Activated CD8-positive, alpha-beta T cell treated with anti-CD3 and anti-CD28 coated beads for 36 hours (primary cell): ENCODE data around the gene C2orf69. TPM values are rescaled to one million over a fixed set of nuclear protein-coding genes. Genes with fewer than 3 reads are reported as not detected.

ENCODE experiments used
- ATAC-seq: fragments of 200-7000 bp; cut with Tn5 transposase; one replicate; pipeline ENCODE4 v1.10.0; 2021; ENCODE audit warnings: mild to moderate bottlenecking, moderate library complexity
- CTCF ChIA-PET: fragments of 350-600 bp; sonication (Branson Sonifier 250); formaldehyde crosslinking; loops from one replicate; lab custom pipeline; 2021; ENCODE audit warnings: antibody characterized with exemption; lab: Charles Lee
- POLR2A ChIA-PET: fragments of 350-600 bp; sonication (Branson Sonifier 250); formaldehyde crosslinking; loops from one replicate; lab custom pipeline; 2021; ENCODE audit warnings: antibody characterized with exemption; lab: Charles Lee
- DNase-seq: peaks from one replicate; pipeline ENCODE4 v3.0.0-alpha.2; 2020
- H3K27ac Mint-ChIP-seq: one replicate; pipeline ENCODE4 v1.8.0; 2021; ENCODE audit warnings: mild to moderate bottlenecking, mixed read lengths
- H3K27me3 Mint-ChIP-seq: one replicate; pipeline ENCODE4 v1.8.0; 2021; ENCODE audit warnings: mixed read lengths
- H3K36me3 Mint-ChIP-seq: one replicate; pipeline ENCODE4 v1.8.0; 2021; ENCODE audit warnings: low read depth, mixed read lengths
- H3K4me1 Mint-ChIP-seq: one replicate; pipeline ENCODE4 v1.8.0; 2021; ENCODE audit warnings: low read depth, mixed read lengths
- H3K4me3 Mint-ChIP-seq: one replicate; pipeline ENCODE4 v1.8.0; 2021; ENCODE audit warnings: mild to moderate bottlenecking, moderate library complexity, mixed read lengths
- H3K9me3 Mint-ChIP-seq: one replicate; pipeline ENCODE4 v1.8.0; 2021; ENCODE audit warnings: mixed read lengths
- CTCF ChIP-seq: fragments of 200-600 bp; IDR thresholded peaks from one replicate; pipeline ENCODE4 v1.8.0; 2022; ENCODE audit warnings: antibody characterized with exemption, mild to moderate bottlenecking
- intact Hi-C: fragments of 100-400 bp; cut with micrococcal nuclease; formaldehyde crosslinking; loops from one replicate; pipeline ENCODE4 v1.10.0; 2022
- total RNA-seq, 2 experiments: library from RNA; stranded (reverse); gene quantifications; one replicate each; pipeline ENCODE4 v1.2.3, GENCODE V29; 2021

C2orf69 gene
- total RNA-seq, 2 experiments from 2014 or later, result 15.9 to 17.0 TPM

GRCh38 chr2:199923924-199924323 lies 12.8 kb downstream of the C2orf69 start:
- peak; percentile 42 for ATAC-seq
- Mint-ChIP-seq H3K27me3 (no peaks in the 10 kb centered on the region), H3K4me3 (no peak overlapping the region), H3K4me1 (peaks cover 16% of the 10 kb centered on the region), H3K9me3 (no peaks in the 10 kb centered on the region), H3K27ac (peak overlapping the region; percentile 25), H3K36me3 (peaks cover 35% of the 10 kb centered on the region)
- POLR2A ChIA-PET, result no interaction called here
- no peak for TF ChIP-seq CTCF
- no peak for DNase-seq
- CTCF ChIA-PET, result no interaction called here
- intact Hi-C loops, result no loop called here

GRCh38 chr2:199926806-199927205 lies 15.7 kb downstream of the C2orf69 start:
- H3K4me1 Mint-ChIP-seq, result peaks cover 13% of the 10 kb centered on the region
- TF ChIP-seq CTCF, result no peak
- ChIA-PET POLR2A (interaction anchor here (0.6 kb wide), 1 partner anchor 12 kb away, joined by 3 read pairs; no protein-coding TSS in a partner anchor), CTCF (interaction anchor here (1.5 to 2.4 kb wide), 2 partner anchors 14 to 15 kb away, joined by 3 to 12 read pairs; no protein-coding TSS in a partner anchor)
- H3K27me3 Mint-ChIP-seq, result no peaks in the 10 kb centered on the region
- no peak for DNase-seq
- H3K27ac Mint-ChIP-seq, result no peak overlapping the region
- no peaks in the 10 kb centered on the region for H3K9me3 Mint-ChIP-seq
- intact Hi-C loops, result no loop called here
- no peak overlapping the region for H3K4me3 Mint-ChIP-seq
- peaks cover 25% of the 10 kb centered on the region for H3K36me3 Mint-ChIP-seq
- ATAC-seq, result no peak

GRCh38 chr2:199928226-199928625 lies 17.1 kb downstream of the C2orf69 start:
- POLR2A ChIA-PET, result interaction anchor here (0.7 kb wide), 1 partner anchor 11 kb away, joined by 3 read pairs; no protein-coding TSS in a partner anchor
- H3K36me3 Mint-ChIP-seq, result peaks cover 29% of the 10 kb centered on the region
- no peak overlapping the region for H3K4me3 Mint-ChIP-seq

GRCh38 chr2:199928626-199929025 lies 17.5 kb downstream of the C2orf69 start:
- TF ChIP-seq CTCF, result no peak
- Mint-ChIP-seq H3K9me3 (no peaks in the 10 kb centered on the region), H3K4me1 (peaks cover 8% of the 10 kb centered on the region), H3K36me3 (peaks cover 29% of the 10 kb centered on the region), H3K4me3 (no peak overlapping the region), H3K27me3 (no peaks in the 10 kb centered on the region), H3K27ac (peak overlapping the region; percentile 43)
- ChIA-PET CTCF (no interaction called here), POLR2A (interaction anchor here (0.7 kb wide), 1 partner anchor 11 kb away, joined by 3 read pairs; no protein-coding TSS in a partner anchor)
- DNase-seq, result no peak
- intact Hi-C loops, result loop anchor here (2.0 kb wide), 1 partner anchor 26 kb away; the partner anchor contains the start of genes MAIP1 and TYW5
- ATAC-seq, result no peak

More at GRCh38 chr2:199928226-199928625, 17.1 kb downstream of the C2orf69 start:
- ATAC-seq (no peak), DNase-seq (no peak)
- H3K27me3 Mint-ChIP-seq, result no peaks in the 10 kb centered on the region
- peaks cover 9% of the 10 kb centered on the region for H3K4me1 Mint-ChIP-seq
- H3K27ac Mint-ChIP-seq, result peak overlapping the region; percentile 6
- no peak for TF ChIP-seq CTCF
- no peaks in the 10 kb centered on the region for H3K9me3 Mint-ChIP-seq
- intact Hi-C loops, result loop anchor here (2.0 kb wide), 1 partner anchor 27 kb away; the partner anchor contains the start of genes MAIP1 and TYW5
- CTCF ChIA-PET, result interaction anchor here (2.4 kb wide), 1 partner anchor 13 kb away, joined by 12 read pairs; no protein-coding TSS in a partner anchor

- H3K27ac Mint-ChIP-seq, result peak overlapping the region; percentile 57
- ATAC-seq (no peak), DNase-seq (no peak)
- ChIA-PET CTCF (interaction anchor here (1.1 kb wide), 1 partner anchor 12 kb away, joined by 4 read pairs; no protein-coding TSS in a partner anchor), POLR2A (interaction anchor here (0.8 kb wide), 1 partner anchor 9 kb away, joined by 3 read pairs; no protein-coding TSS in a partner anchor)
- peaks cover 28% of the 10 kb centered on the region for H3K36me3 Mint-ChIP-seq
- intact Hi-C loops, result loop anchor here (2.0 kb wide), 1 partner anchor 26 kb away; the partner anchor contains the start of genes MAIP1 and TYW5
- no peak overlapping the region for H3K4me3 Mint-ChIP-seq
- H3K9me3 Mint-ChIP-seq, result no peaks in the 10 kb centered on the region
- TF ChIP-seq CTCF, result no peak
- H3K4me1 Mint-ChIP-seq, result peaks cover 2% of the 10 kb centered on the region
- no peaks in the 10 kb centered on the region for H3K27me3 Mint-ChIP-seq
Measured at GRCh38 chr2:199929262-199929661, 18.2 kb downstream of the C2orf69 start.
